Dermis microvascular lymphatic vessel endothelial cell (primary cell): Measurements from ENCODE around the gene FLAD1. TPM values are rescaled to one million over a fixed set of nuclear protein-coding genes. Genes with fewer than 3 reads are reported as not detected.
"Not testable (repeated sequence)": the region's sequence is repeated elsewhere in the genome, so short reads cannot be mapped to it uniquely, and the experiment has no call there.

Experiments used
- DNase-seq, 2 donors: peaks; one replicate each; pipeline versions ENCODE4 v3.0.0 to v3.0.0-alpha.2; 2010; ENCODE audit warnings: low read depth in 2 of 2
- total RNA-seq: library from RNA; depleted of rRNA; stranded (reverse); fragments of >200 nt; gene quantifications from 2 replicates; pipeline ENCODE4 v1.2.1, GENCODE V29; 2014

FLAD1 gene
- total RNA-seq, 1 donor from 2014 or later = 17.1 TPM

GRCh38 chr1:154967331-154967950 is 15.7 kb upstream of the FLAD1 start:
- peak in 1 of 2 donors; percentile 38 for DNase-seq

DNA sequence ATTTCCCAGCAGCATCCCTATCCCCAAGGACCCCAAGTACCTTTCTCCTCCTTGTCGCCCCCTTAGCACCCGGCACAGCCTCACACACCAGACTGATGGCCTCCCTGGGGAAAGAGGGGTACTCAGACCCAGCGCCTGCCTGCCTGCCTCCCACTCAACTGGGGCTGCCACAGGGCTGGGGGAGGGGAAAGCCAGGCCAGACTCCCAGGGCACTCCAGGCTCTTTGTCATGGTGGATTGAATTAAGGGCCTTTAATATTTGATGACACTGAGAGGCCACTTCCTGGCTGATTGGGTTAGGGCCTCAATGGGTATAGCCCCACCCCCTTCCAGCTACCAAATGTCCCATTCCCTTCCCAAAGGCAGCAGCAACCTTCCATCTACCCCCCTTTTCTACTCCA is 14.4 kb upstream of the FLAD1 start:
- no peak for DNase-seq

DNA sequence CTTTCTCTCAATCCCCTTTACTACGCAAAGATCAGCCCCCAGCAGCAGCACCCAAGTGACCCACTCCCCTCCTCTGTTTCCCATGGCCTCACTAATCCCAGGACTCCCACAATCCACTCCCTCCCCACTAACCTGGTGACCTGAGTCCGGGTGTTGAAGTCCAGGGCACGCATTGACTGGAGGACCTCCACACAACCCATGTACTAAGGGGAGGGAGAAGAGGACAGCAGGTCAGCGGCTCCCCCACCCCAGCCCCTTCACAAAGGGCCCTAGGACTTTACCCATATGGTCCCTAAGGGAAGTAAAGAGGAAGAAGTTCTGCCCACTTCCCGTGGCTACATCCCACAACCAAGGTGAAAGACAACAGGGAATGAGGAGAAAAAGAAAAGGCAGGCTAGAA is 13.9 kb upstream of the FLAD1 start:
- no peak for DNase-seq

GRCh38 chr1:154969860-154970452 is 13.2 kb upstream of the FLAD1 start:
- peak in 1 of 2 donors; percentile 31 for DNase-seq

DNA sequence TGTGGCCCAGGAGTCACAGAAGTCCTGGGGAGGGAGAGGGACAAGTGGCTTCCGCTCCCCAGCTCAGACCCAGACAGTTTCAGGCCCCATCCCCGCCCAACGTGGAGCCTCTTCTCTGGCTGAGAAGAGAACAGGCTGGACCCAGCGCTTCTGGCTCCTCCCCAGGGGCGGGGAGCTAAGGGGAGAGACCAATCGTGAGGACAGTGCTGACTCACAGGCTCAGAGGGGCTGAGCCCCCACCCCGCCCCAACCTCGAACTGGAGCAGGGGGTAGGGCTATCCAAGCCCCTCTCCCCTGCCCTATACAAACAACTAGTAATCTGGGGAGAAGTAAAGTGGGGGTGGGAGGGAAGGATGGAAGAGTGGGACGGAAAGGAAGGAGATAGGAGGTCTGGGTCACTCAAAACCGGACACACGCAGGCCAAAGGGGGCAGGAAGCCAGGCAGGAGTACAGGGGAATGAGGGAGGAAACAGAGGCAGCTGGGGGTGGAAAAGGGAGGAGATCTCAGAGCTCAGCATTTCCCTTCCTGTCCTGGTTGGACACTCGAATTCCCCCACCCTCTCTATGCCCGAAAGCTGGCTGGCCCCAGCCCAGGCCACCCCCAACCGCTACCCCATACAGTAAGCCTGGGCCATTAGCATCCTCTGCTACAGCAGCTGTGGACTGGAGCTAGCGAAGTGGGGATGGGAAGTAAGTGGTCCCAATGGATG is 12.4 kb upstream of the FLAD1 start, which contains the start of gene SHC1:
TSS of gene SHC1 (minus strand) at position 117 of the 710 bp plus-strand sequence. CDS start 221 bp downstream, outside the sequence.
- DNase-seq = peak; percentile 94 to 96

- no peak for DNase-seq
Measured at GRCh38 chr1:154971341-154971998, 11.7 kb upstream of the FLAD1 start.

- no peak for DNase-seq
Measured at GRCh38 chr1:154972213-154972516, 11.0 kb upstream of the FLAD1 start.

GRCh38 chr1:154972517-154973343 is 10.4 kb upstream of the FLAD1 start:
- peak in 1 of 2 donors; percentile 91 for DNase-seq

DNA sequence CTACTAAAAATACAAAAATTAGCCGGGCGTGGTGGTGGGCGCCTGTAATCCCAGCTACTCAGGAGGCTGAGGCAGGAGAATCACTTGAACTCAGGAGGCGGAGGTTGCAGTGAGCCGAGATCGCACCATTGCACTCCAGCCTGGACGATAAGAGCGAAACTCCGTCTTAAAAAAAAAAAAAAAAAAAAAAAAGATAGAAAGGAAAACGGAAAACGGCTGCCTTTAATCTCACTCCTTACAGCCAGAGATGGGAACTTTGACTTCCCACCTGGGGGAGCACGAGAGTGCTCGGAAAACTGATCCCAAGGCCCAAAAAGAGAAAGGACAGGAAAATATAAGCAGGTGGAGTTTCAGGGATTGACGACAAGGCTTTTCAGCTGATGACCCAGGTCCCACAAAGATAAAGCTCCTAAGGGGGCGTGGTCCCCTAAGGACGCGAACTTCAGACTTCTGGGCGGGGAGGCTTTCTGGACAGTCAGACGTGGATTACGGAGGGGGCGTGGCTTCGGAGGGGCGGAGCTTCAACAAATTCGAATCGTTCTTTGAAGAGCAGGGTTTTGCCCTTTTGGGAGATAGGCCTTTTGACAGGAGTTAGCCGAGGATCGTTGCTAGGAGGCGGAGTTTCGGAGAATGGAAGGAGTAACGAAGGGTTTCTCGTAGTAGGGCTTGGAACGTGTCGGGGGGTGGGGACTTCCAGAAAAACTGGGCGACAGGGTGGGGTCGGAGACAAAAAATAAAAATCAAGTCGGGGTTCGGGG is 9.6 kb upstream of the FLAD1 start:
- peak; percentile 93 to 98 for DNase-seq

DNA sequence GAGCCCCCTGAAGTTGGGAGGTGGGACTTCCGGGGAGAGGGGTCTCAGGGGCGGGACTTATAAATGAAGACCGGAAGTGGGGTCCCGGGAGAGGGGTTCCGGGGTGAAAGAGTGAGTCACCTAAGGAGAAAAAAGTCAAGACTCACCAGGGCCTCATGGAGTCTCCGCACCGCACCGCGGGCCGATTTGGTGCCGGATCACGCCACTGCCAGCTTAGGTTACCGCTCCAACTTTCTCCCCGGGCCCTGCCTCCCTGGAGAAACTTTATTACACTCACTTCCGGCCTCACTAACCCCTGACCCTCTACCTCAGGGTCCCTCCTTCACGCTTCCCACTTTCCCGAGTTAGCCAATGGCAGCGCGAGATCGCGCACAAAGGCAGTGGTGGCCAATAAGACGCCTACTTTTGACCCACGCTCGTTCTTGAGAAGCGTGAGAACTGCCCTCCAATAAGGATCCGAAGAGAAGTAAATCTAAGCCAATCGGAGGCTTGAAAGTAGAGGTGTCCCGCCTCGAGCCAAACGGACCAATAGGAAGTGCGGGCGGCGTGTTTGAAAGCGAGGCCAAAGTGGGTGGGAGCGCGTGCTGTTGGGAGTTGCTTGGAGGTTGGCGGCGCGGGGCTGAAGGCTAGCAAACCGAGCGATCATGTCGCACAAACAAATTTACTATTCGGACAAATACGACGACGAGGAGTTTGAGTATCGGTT is 8.9 kb upstream of the FLAD1 start, which contains the start of gene CKS1B:
TSS of gene CKS1B (plus strand) at position 580 of the 706 bp plus-strand sequence. CDS start at position 645, 65 bp downstream.
- DNase-seq = peak; percentile 100

GRCh38 chr1:154974808-154975408 is 8.2 kb upstream of the FLAD1 start:
- peak; percentile 90 to 95 for DNase-seq

GRCh38 chr1:154975409-154976059 is 7.6 kb upstream of the FLAD1 start:
- DNase-seq = peak in 1 of 2 donors; percentile 58

- DNase-seq = not testable (repeated sequence)
Measured at GRCh38 chr1:154977762-154978161, 5.4 kb upstream of the FLAD1 start.

- DNase-seq = no peak
Measured at GRCh38 chr1:154978360-154978759, 4.8 kb upstream of the FLAD1 start.

- DNase-seq = no peak
Measured at GRCh38 chr1:154982341-154982740, 803 bp upstream of the FLAD1 start.

DNA sequence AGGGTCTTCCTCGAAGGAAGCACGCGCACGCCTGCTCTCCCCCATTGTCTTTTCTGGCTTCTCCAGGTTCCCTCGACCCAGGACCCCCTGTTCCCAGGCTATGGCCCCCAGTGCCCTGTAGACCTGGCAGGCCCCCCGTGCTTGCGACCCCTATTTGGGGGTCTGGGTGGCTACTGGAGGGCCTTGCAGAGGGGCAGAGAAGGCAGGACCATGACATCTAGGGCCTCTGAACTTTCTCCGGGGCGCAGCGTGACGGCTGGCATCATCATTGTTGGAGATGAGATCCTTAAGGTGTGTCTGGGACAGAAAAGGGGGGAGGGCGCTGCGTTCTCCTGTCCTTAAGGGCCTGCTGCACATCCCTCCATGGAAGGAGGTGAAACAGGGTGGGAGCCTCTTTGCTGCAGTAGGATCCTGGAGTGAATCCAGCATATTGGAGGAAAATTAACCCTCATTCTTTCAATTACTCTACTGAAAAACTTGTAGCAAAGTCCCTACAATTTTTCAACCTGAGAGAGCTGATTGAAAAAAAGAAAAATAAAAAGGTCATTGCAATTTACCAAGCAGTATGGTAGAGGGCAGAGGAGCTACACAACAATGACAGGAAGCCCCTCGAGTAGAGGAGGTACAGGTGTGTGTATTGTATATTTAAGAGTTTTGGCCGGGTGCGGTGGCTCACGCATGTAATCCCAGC is 777 bp downstream of the FLAD1 start:
- no peak for DNase-seq

DNA sequence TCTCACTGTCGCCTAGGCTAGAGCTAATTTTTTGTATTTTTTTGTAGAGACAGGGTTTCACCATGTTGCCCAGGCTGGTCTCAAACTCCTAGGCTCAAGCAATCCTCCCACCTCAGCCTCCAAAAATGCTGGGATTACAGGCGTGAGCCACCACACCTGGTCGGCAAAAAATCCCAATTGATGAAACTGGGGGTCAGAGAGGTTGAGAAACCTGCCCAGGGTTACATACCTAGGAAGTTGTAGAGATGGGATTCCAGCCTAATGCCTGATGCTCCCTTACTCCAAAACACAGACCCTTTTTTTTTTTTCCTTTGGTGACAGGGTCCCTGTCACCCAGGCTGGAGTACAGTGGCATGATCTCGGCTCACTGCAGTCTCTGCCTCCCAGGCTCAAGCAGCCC is 3.6 kb downstream of the FLAD1 start:
- not testable (repeated sequence) for DNase-seq

DNA sequence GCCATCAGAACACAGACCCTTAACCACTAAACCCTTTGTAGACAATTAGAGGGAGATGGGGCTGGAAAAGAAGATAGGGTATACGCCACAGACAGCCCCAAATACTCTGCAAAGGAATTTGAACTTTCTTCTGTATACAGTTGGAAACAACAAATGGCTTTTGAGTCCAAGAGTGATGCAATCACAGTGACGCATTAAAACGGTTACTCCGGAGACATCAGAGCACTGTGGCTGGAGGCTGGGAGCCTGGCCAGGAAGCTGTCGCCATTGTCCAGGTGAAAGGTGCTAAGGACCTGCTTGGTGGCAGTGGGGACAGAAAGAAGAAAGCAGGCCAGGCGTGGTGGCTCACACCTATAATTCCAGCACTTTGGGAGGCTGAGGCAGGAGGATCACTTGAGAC is 4.2 kb downstream of the FLAD1 start:
- no peak for DNase-seq
